Activated CD8-positive, alpha-beta T cell treated with anti-CD3 and anti-CD28 coated beads for 36 hours (primary cell): Measurements from ENCODE around the gene PLAAT5. TPM values are rescaled to one million over a fixed set of nuclear protein-coding genes. Genes with fewer than 3 reads are reported as not detected.

Experiments used
- ATAC-seq: fragments of 200-7000 bp; cut with Tn5 transposase; one replicate; pipeline ENCODE4 v1.10.0; 2021; ENCODE audit warnings: mild to moderate bottlenecking, moderate library complexity
- CTCF ChIA-PET: fragments of 350-600 bp; sonication (Branson Sonifier 250); formaldehyde crosslinking; loops from one replicate; lab custom pipeline; 2021; ENCODE audit warnings: antibody characterized with exemption; lab: Charles Lee
- POLR2A ChIA-PET: fragments of 350-600 bp; sonication (Branson Sonifier 250); formaldehyde crosslinking; loops from one replicate; lab custom pipeline; 2021; ENCODE audit warnings: antibody characterized with exemption; lab: Charles Lee
- DNase-seq: peaks from one replicate; pipeline ENCODE4 v3.0.0-alpha.2; 2020
- H3K27ac Mint-ChIP-seq: one replicate; pipeline ENCODE4 v1.8.0; 2021; ENCODE audit warnings: mild to moderate bottlenecking, mixed read lengths
- H3K27me3 Mint-ChIP-seq: one replicate; pipeline ENCODE4 v1.8.0; 2021; ENCODE audit warnings: mixed read lengths
- H3K36me3 Mint-ChIP-seq: one replicate; pipeline ENCODE4 v1.8.0; 2021; ENCODE audit warnings: low read depth, mixed read lengths
- H3K4me1 Mint-ChIP-seq: one replicate; pipeline ENCODE4 v1.8.0; 2021; ENCODE audit warnings: low read depth, mixed read lengths
- H3K4me3 Mint-ChIP-seq: one replicate; pipeline ENCODE4 v1.8.0; 2021; ENCODE audit warnings: mild to moderate bottlenecking, moderate library complexity, mixed read lengths
- H3K9me3 Mint-ChIP-seq: one replicate; pipeline ENCODE4 v1.8.0; 2021; ENCODE audit warnings: mixed read lengths
- CTCF ChIP-seq: fragments of 200-600 bp; IDR thresholded peaks from one replicate; pipeline ENCODE4 v1.8.0; 2022; ENCODE audit warnings: antibody characterized with exemption, mild to moderate bottlenecking
- intact Hi-C: fragments of 100-400 bp; cut with micrococcal nuclease; formaldehyde crosslinking; loops from one replicate; pipeline ENCODE4 v1.10.0; 2022
- total RNA-seq, 2 experiments: library from RNA; stranded (reverse); gene quantifications; one replicate each; pipeline ENCODE4 v1.2.3, GENCODE V29; 2021

Gene PLAAT5
- total RNA-seq, 2 experiments from 2014 or later = 0.16 to 0.29 TPM

GRCh38 chr11:63503492-63503891 is 12.5 kb upstream of the PLAAT5 start:
- ChIA-PET POLR2A (no interaction called here), CTCF (no interaction called here)
- intact Hi-C loops = no loop called here
- Mint-ChIP-seq H3K4me1 (peaks cover 4% of the 10 kb centered on the region), H3K27me3 (peaks cover 1% of the 10 kb centered on the region), H3K9me3 (peaks cover 23% of the 10 kb centered on the region), H3K27ac (no peak overlapping the region), H3K36me3 (peaks cover 3% of the 10 kb centered on the region), H3K4me3 (no peak overlapping the region)
- TF ChIP-seq CTCF = no peak
- DNase-seq = no peak
- no peak for ATAC-seq

- Mint-ChIP-seq H3K4me3 (no peak overlapping the region), H3K27ac (no peak overlapping the region), H3K9me3 (peaks cover 23% of the 10 kb centered on the region), H3K27me3 (peaks cover 1% of the 10 kb centered on the region), H3K36me3 (peaks cover 3% of the 10 kb centered on the region), H3K4me1 (peaks cover 4% of the 10 kb centered on the region)
- intact Hi-C loops = no loop called here
- DNase-seq (no peak), ATAC-seq (no peak)
- ChIA-PET CTCF (no interaction called here), POLR2A (no interaction called here)
- TF ChIP-seq CTCF = no peak
Observed at GRCh38 chr11:63502252-63502820, 11.4 kb upstream of the PLAAT5 start.

GRCh38 chr11:63501236-63501635 is 10.3 kb upstream of the PLAAT5 start:
- Mint-ChIP-seq H3K9me3 (peaks cover 23% of the 10 kb centered on the region), H3K36me3 (peaks cover 3% of the 10 kb centered on the region), H3K4me1 (peaks cover 4% of the 10 kb centered on the region), H3K4me3 (no peak overlapping the region), H3K27ac (no peak overlapping the region), H3K27me3 (peaks cover 2% of the 10 kb centered on the region)
- POLR2A ChIA-PET = no interaction called here
- intact Hi-C loops = no loop called here
- no peak for ATAC-seq
- no peak for TF ChIP-seq CTCF
- CTCF ChIA-PET = no interaction called here
- DNase-seq = no peak

- Mint-ChIP-seq H3K27me3 (peaks cover 4% of the 10 kb centered on the region), H3K27ac (no peak overlapping the region), H3K4me3 (no peak overlapping the region), H3K4me1 (peaks cover 4% of the 10 kb centered on the region), H3K36me3 (peaks cover 3% of the 10 kb centered on the region), H3K9me3 (peaks cover 23% of the 10 kb centered on the region)
- CTCF ChIA-PET = interaction anchor here (1.0 kb wide), 1 partner anchor 140 kb away, joined by 3 read pairs; no protein-coding TSS in a partner anchor
- intact Hi-C loops = no loop called here
- DNase-seq = no peak
- POLR2A ChIA-PET = no interaction called here
- TF ChIP-seq CTCF = no peak
- ATAC-seq = no peak
Observed at GRCh38 chr11:63499874-63500273, 8.9 kb upstream of the PLAAT5 start.

- peaks cover 10% of the 10 kb centered on the region for H3K9me3 Mint-ChIP-seq
- POLR2A ChIA-PET = no interaction called here
- H3K36me3 Mint-ChIP-seq = no peaks in the 10 kb centered on the region
- no peak for DNase-seq
- peaks cover 9% of the 10 kb centered on the region for H3K4me1 Mint-ChIP-seq
- CTCF ChIA-PET = interaction anchor here (1.4 kb wide), 1 partner anchor 16 kb away, joined by 4 read pairs; no protein-coding TSS in a partner anchor
- no peak for ATAC-seq
- intact Hi-C loops = no loop called here
- H3K27me3 Mint-ChIP-seq = peaks cover 24% of the 10 kb centered on the region
- no peak for TF ChIP-seq CTCF
- no peak overlapping the region for H3K4me3 Mint-ChIP-seq
- H3K27ac Mint-ChIP-seq = no peak overlapping the region
Observed at GRCh38 chr11:63494975-63495374, 4.0 kb upstream of the PLAAT5 start.
